ENCODE measurements around the gene SUSD5. TPM values are rescaled to one million over a fixed set of nuclear protein-coding genes. Genes with fewer than 3 reads are reported as not detected.

SUSD5 gene
- total RNA-seq, 4 donors from 2014 or later, result 0.42 to 2.3 (median 1.3) TPM

GRCh38 chr3:33173103-33173502 is 45.5 kb downstream of the SUSD5 start:
- intact Hi-C loops (cut with DNase I), result no loop called here
- H3K36me3 ChIP-seq, result no peaks in the 10 kb centered on the region
- H3K27ac ChIP-seq (replicated peaks in 1 of 4), result no peak overlapping the region
- no peaks in the 10 kb centered on the region for H3K27me3 ChIP-seq
- H3K4me3 ChIP-seq, result no peak overlapping the region
- no peak for TF ChIP-seq EP300 (IDR thresholded peaks at IDR 0.05)
- TF ChIP-seq POLR2A (IDR thresholded peaks at IDR 0.05; ENCODE audit: low read depth), result no peak
- H3K4me1 ChIP-seq, result peaks cover 0 to 3% (median under 1%) of the 10 kb centered on the region in 4 donors
- 29% methylated on average over 2 of the region's 2 CpGs for WGBS
- no peak for DNase-seq (ENCODE audit: extremely low spot score)
- peaks cover 0 to 8% (median 0%) of the 10 kb centered on the region in 4 donors for H3K9me3 ChIP-seq

DNA sequence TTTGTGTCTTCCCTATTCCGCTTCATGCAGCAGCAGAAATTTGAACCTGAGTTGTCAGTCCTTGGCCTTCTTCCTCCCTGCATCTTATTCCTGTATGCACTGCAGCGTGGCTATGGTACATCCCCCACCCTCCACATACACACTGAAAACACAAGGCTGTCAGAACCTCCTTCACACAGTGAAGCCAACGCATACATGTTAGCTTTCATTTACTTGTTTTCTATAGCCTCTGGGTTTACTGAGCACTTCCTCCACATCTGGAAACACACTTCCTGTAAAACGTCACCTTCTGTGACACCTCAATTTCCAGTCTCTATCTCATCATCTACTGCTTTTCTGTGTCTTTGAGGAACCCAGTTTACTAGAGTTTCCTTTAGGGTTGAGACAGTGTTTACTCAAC is 47.0 kb downstream of the SUSD5 start:
- TF ChIP-seq EP300 (IDR thresholded peaks at IDR 0.05) (no peak), POLR2AphosphoS5 (IDR thresholded peaks at IDR 0.05) (no peak), POLR2A (IDR thresholded peaks at IDR 0.05; ENCODE audit: low read depth) (no peak), CTCF (IDR thresholded peaks at IDR 0.05) (no peak)
- 76% methylated on average over 4 of the region's 4 CpGs for WGBS

GRCh38 chr3:33170531-33170930 is 48.1 kb downstream of the SUSD5 start:
- TF ChIP-seq POLR2A (IDR thresholded peaks at IDR 0.05; ENCODE audit: low read depth), result no peak
- H3K4me1 ChIP-seq, result peaks cover 0 to 8% (median 5%) of the 10 kb centered on the region in 4 donors
- no peaks in the 10 kb centered on the region for H3K36me3 ChIP-seq
- intact Hi-C loops (cut with DNase I), result no loop called here
- no peak overlapping the region for H3K27ac ChIP-seq (replicated peaks in 1 of 4)
- no peak overlapping the region for H3K4me3 ChIP-seq
- H3K27me3 ChIP-seq, result no peaks in the 10 kb centered on the region
- DNase-seq (ENCODE audit: extremely low spot score), result no peak
- H3K9me3 ChIP-seq, result no peaks in the 10 kb centered on the region
- 92% methylated on average over 6 of the region's 6 CpGs for WGBS

More for the DNA sequence above, 47.0 kb downstream of the SUSD5 start:
- no peaks in the 10 kb centered on the region for H3K36me3 ChIP-seq
- H3K27ac ChIP-seq (replicated peaks in 1 of 4), result no peak overlapping the region
- no peak for DNase-seq (ENCODE audit: extremely low spot score)
- peaks cover 0 to 8% (median 5%) of the 10 kb centered on the region in 4 donors for H3K4me1 ChIP-seq
- no peaks in the 10 kb centered on the region for H3K27me3 ChIP-seq
- intact Hi-C loops (cut with DNase I), result no loop called here
- no peaks in the 10 kb centered on the region for H3K9me3 ChIP-seq
- H3K4me3 ChIP-seq, result no peak overlapping the region

GRCh38 chr3:33167716-33168336 is 50.8 kb downstream of the SUSD5 start:
- no peak overlapping the region for H3K4me3 ChIP-seq
- intact Hi-C loops (cut with DNase I), result no loop called here
- H3K9me3 ChIP-seq, result no peaks in the 10 kb centered on the region
- 38% methylated on average over 3 of the region's 3 CpGs for WGBS
- TF ChIP-seq POLR2AphosphoS5 (IDR thresholded peaks at IDR 0.05) (no peak), CTCF (IDR thresholded peaks at IDR 0.05) (no peak), EP300 (IDR thresholded peaks at IDR 0.05) (no peak), POLR2A (IDR thresholded peaks at IDR 0.05; ENCODE audit: low read depth) (no peak)
- H3K27ac ChIP-seq (replicated peaks in 1 of 4), result no peak overlapping the region
- no peaks in the 10 kb centered on the region for H3K36me3 ChIP-seq
- DNase-seq (ENCODE audit: extremely low spot score), result no peak
- H3K27me3 ChIP-seq, result no peaks in the 10 kb centered on the region
- peaks cover 0 to 8% (median 5%) of the 10 kb centered on the region in 4 donors for H3K4me1 ChIP-seq

DNA sequence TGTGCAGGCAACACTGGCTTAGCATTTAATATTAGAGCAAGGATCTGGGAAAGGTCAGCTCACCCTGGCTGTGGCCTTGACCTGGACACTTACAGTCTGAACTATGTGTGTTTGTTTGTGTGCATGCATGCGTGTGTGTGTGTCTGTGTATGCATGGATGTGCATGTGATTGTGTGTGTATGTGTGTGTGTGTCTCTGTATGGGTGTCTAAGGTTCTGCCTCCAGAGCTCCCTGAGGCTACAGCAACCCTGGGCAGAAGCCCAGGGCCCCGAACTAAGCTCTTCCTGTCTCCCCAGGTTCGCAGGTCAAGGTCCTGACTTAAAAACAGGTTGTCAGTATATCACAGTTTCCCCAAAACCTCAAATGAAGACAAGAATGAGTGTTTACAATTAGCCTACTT is 51.3 kb downstream of the SUSD5 start:
- Histone ChIP-seq H3K9me3 (no peaks in the 10 kb centered on the region), H3K27me3 (no peaks in the 10 kb centered on the region), H3K36me3 (no peaks in the 10 kb centered on the region), H3K4me1 (peaks cover 0 to 8% (median 5%) of the 10 kb centered on the region in 4 donors), H3K27ac (replicated peaks in 1 of 4) (no peak overlapping the region), H3K4me3 (no peak overlapping the region)
- 100% methylated on average over 1 of the region's 3 CpGs for WGBS
- no peak for DNase-seq (ENCODE audit: extremely low spot score)
- intact Hi-C loops (cut with DNase I), result no loop called here
- TF ChIP-seq CTCF (IDR thresholded peaks at IDR 0.05), result no peak
- TF ChIP-seq EP300 (IDR thresholded peaks at IDR 0.05), result no peak
- TF ChIP-seq POLR2AphosphoS5 (IDR thresholded peaks at IDR 0.05), result no peak
- no peak for TF ChIP-seq POLR2A (IDR thresholded peaks at IDR 0.05; ENCODE audit: low read depth)

DNA sequence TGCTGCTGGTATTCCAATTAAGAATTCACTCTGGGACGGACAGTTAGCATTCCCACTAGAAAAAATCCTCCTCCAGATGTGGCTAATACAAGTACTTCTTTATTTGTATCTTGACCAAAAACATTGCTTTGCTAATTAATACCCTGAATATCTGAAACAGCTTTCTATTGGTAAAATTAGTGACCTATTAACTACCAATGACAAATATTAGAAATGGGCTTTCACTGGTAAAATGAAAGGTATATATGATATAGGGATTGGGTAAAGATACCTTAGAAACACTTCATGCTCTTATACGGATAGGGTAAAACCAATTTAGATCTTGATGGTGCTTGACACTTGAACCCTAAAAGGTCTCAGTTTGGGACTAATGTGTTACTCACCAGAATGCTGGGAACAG is 52.5 kb downstream of the SUSD5 start:
- intact Hi-C loops (cut with DNase I), result no loop called here
- H3K4me1 ChIP-seq, result peaks cover 0 to 8% (median 5%) of the 10 kb centered on the region in 4 donors
- no peaks in the 10 kb centered on the region for H3K9me3 ChIP-seq
- no peak for DNase-seq (ENCODE audit: extremely low spot score)
- H3K27ac ChIP-seq (replicated peaks in 1 of 4), result no peak overlapping the region
- WGBS, result 82% methylated on average over 2 of the region's 2 CpGs
- TF ChIP-seq POLR2AphosphoS5 (IDR thresholded peaks at IDR 0.05) (no peak), EP300 (IDR thresholded peaks at IDR 0.05) (no peak), POLR2A (IDR thresholded peaks at IDR 0.05; ENCODE audit: low read depth) (no peak), CTCF (IDR thresholded peaks at IDR 0.05) (no peak)
- H3K27me3 ChIP-seq, result no peaks in the 10 kb centered on the region
- H3K36me3 ChIP-seq, result no peaks in the 10 kb centered on the region
- H3K4me3 ChIP-seq, result no peak overlapping the region
